Suprapubic skin (tissue), 4 donors: Measurements from ENCODE around the gene TCP11L2.

ENCODE experiments used
- POLR2A ChIP-seq, 2 donors: fragments of 450-650 bp; IDR thresholded peaks; one replicate each; pipeline ENCODE4 v1.6.1; 2017; ENCODE audit warnings: antibody characterized with exemption in 2 of 2, mild to moderate bottlenecking in 2 of 2, moderate library complexity in 2 of 2
- POLR2AphosphoS5 ChIP-seq, 3 donors: sonication (generic); formaldehyde crosslinking; IDR thresholded peaks; one replicate each; pipeline ENCODE4 v1.6.1; 2017; ENCODE audit warnings: antibody characterized with exemption in 3 of 3
- TF ChIP-seq, protein P1 (sequence below), 2 donors: fragments of 200-600 bp in 1 of 2; fragments of 450-650 bp in 1 of 2; sonication (generic) in 1 of 2; IDR thresholded peaks; one replicate each; pipeline ENCODE4 v1.5.1; 2016 to 2019; ENCODE audit warnings: antibody characterized with exemption in 2 of 2, mild to moderate bottlenecking in 1 of 2, moderate library complexity in 1 of 2

DNA sequence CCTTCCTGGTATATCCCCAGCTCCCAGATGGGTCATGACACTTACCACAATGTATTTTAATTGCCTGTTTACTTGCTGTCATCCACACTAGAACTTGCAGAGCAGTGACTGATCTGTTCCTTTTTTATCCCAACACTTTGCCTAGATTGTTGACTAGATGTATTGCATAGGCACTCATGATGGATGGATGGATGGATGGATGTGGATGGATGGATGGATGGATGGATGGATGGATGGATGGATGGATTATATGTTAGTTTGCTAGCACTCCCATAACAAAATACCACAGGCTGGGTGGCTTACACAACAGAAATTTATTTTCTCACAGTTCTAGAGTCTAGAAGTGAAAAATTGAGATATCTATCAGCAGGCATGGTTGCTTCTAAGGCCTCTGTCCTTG is 46.0 kb upstream of the TCP11L2 start:
- TF ChIP-seq, protein P1, sequence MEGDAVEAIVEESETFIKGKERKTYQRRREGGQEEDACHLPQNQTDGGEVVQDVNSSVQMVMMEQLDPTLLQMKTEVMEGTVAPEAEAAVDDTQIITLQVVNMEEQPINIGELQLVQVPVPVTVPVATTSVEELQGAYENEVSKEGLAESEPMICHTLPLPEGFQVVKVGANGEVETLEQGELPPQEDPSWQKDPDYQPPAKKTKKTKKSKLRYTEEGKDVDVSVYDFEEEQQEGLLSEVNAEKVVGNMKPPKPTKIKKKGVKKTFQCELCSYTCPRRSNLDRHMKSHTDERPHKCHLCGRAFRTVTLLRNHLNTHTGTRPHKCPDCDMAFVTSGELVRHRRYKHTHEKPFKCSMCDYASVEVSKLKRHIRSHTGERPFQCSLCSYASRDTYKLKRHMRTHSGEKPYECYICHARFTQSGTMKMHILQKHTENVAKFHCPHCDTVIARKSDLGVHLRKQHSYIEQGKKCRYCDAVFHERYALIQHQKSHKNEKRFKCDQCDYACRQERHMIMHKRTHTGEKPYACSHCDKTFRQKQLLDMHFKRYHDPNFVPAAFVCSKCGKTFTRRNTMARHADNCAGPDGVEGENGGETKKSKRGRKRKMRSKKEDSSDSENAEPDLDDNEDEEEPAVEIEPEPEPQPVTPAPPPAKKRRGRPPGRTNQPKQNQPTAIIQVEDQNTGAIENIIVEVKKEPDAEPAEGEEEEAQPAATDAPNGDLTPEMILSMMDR (IDR thresholded peaks at IDR 0.05) = no peak
- TF ChIP-seq POLR2A (IDR thresholded peaks at IDR 0.05) = no peak
- no peak for TF ChIP-seq POLR2AphosphoS5 (IDR thresholded peaks at IDR 0.05)
